H1 (cell line): Measurements from ENCODE around the gene CAMSAP1. TPM values are rescaled to one million over a fixed set of nuclear protein-coding genes. Genes with fewer than 3 reads are reported as not detected.

Experiments used
- CTCF ChIA-PET: fragments of 300-600 bp; sonication (Branson Sonifier 250); formaldehyde crosslinking; loops from one replicate; lab custom pipeline; 2021; ENCODE audit not compliant: partially characterized antibody; lab: Charles Lee
- POLR2A ChIA-PET: fragments of 300-600 bp; sonication (Branson Sonifier 250); formaldehyde crosslinking; loops from one replicate; lab custom pipeline; 2021; ENCODE audit warnings: inconsistent platforms; ENCODE audit not compliant: partially characterized antibody; lab: Charles Lee
- DNase-seq, 2 experiments: peaks; one replicate each; pipeline versions ENCODE4 v3.0.0 to v3.0.0-alpha.2; 2010 to 2022; ENCODE audit warnings: low spot score in 2 of 2, low read depth in 1 of 2, mixed read lengths in 1 of 2
- FAIRE-seq: peaks from 2 replicates; lab custom pipeline; 2011; peaks lifted over from hg19 to GRCh38; lab: Jason Lieb, UNC
- H2AFZ ChIP-seq: 2 replicates; pipeline ENCODE4 v1.8.1; 2012; ENCODE audit warnings: low read length, inconsistent platforms
- H2AK5ac ChIP-seq: 2 replicates; pipeline ENCODE4 v1.6.1; 2013; ENCODE audit warnings: low read depth, low read length
- H2BK120ac ChIP-seq: replicated peaks from 2 replicates; pipeline ENCODE3; 2013; ENCODE audit warnings: low read depth, low read length, inconsistent platforms
- H2BK12ac ChIP-seq: 2 replicates; pipeline ENCODE4 v1.6.1; 2013; ENCODE audit warnings: low read depth, low read length
- H2BK15ac ChIP-seq: 2 replicates; pipeline ENCODE4 v1.6.1; 2013; ENCODE audit warnings: low read length
- H2BK20ac ChIP-seq: 2 replicates; pipeline ENCODE4 v1.6.1; 2013; ENCODE audit warnings: low read length
- H2BK5ac ChIP-seq: 2 replicates; pipeline ENCODE4 v1.6.1; 2013; ENCODE audit warnings: low read depth, low read length
- H3K14ac ChIP-seq: 2 replicates; pipeline ENCODE4 v1.6.1; 2013; ENCODE audit warnings: inconsistent platforms; ENCODE audit not compliant: insufficient read length
- H3K18ac ChIP-seq: 2 replicates; pipeline ENCODE4 v1.6.1; 2013; ENCODE audit warnings: low read length; ENCODE audit errors: extremely low read depth
- H3K23ac ChIP-seq: 2 replicates; pipeline ENCODE4 v1.6.1; 2013; ENCODE audit warnings: inconsistent platforms; ENCODE audit not compliant: insufficient read length
- H3K23me2 ChIP-seq: 2 replicates; pipeline ENCODE4 v1.6.1; 2013; ENCODE audit warnings: low read depth, low read length
- H3K27ac ChIP-seq: 2 replicates; pipeline ENCODE4 v1.6.1; 2011; ENCODE audit warnings: low read depth, low read length, inconsistent platforms
- H3K27me3 ChIP-seq, 4 experiments: replicated peaks in 1 of 4; 1 replicate in 1 of 4; 2 replicates in 3 of 4; pipeline versions ENCODE4 v1.6.1 to v1.8.1; 2011 to 2013; ENCODE audit warnings: low read length in 3 of 4, mild to moderate bottlenecking in 3 of 4, inconsistent platforms in 2 of 4, mixed read lengths in 2 of 4, moderate library complexity in 1 of 4; ENCODE audit not compliant: control insufficient read depth in 3 of 4, insufficient read depth in 3 of 4; ENCODE audit errors: extremely low read depth in 1 of 4
- H3K36me3 ChIP-seq, 4 experiments: 2 replicates each; pipeline versions ENCODE4 v1.6.1 to v1.8.1; 2011 to 2013; ENCODE audit warnings: mild to moderate bottlenecking in 4 of 4, low read length in 3 of 4, moderate library complexity in 2 of 4, control low read depth in 1 of 4, inconsistent platforms in 1 of 4; ENCODE audit not compliant: insufficient read depth in 4 of 4, control insufficient read depth in 2 of 4
- H3K4ac ChIP-seq: replicated peaks from 2 replicates; pipeline ENCODE3; 2013; ENCODE audit warnings: low read length, low read depth, mixed read lengths, inconsistent platforms; ENCODE audit not compliant: insufficient read length
- H3K4me1 ChIP-seq, 4 experiments: replicated peaks in 1 of 4; 1 replicate in 1 of 4; 2 replicates in 3 of 4; pipeline versions ENCODE4 v1.6.1 to v1.8.1; 2011 to 2013; ENCODE audit warnings: low read length in 3 of 4, inconsistent platforms in 2 of 4, mixed read lengths in 1 of 4; ENCODE audit not compliant: insufficient read depth in 4 of 4, control insufficient read depth in 3 of 4
- H3K4me2 ChIP-seq, 2 experiments: 2 replicates each; pipeline versions ENCODE4 v1.6.1 to v1.8.1; 2011 to 2013; ENCODE audit warnings: low read depth in 2 of 2, low read length in 2 of 2, control low read depth in 1 of 2, inconsistent platforms in 1 of 2, mild to moderate bottlenecking in 1 of 2; ENCODE audit not compliant: insufficient read depth in 1 of 2
- H3K4me3 ChIP-seq, 4 experiments: fragments of 200-600, 300-600 bp in 1 of 4; sonication (generic), shearing (Covaris generic), sonication (Bioruptor Twin) in 1 of 4; 2 replicates each; pipeline versions ENCODE4 v1.5.1 to v1.8.1; 2011 to 2016; ENCODE audit warnings: low read length in 4 of 4, low read depth in 3 of 4, control low read depth in 2 of 4, inconsistent platforms in 2 of 4, mild to moderate bottlenecking in 2 of 4, mixed read lengths in 1 of 4, moderate library complexity in 1 of 4; ENCODE audit not compliant: insufficient read depth in 2 of 4; ENCODE audit errors: extremely low read depth in 1 of 4
- H3K56ac ChIP-seq: replicated peaks from 2 replicates; pipeline ENCODE3; 2013; ENCODE audit warnings: low read depth, mild to moderate bottlenecking, mixed read lengths, low read length, inconsistent platforms; ENCODE audit not compliant: insufficient read length
- H3K79me1 ChIP-seq: 2 replicates; pipeline ENCODE4 v1.6.1; 2013; ENCODE audit warnings: low read depth, low read length, control low read depth
- H3K79me2 ChIP-seq, 2 experiments: 2 replicates each; pipeline versions ENCODE4 v1.6.1 to v1.8.1; 2012 to 2013; ENCODE audit warnings: low read length in 2 of 2, mild to moderate bottlenecking in 2 of 2, inconsistent platforms in 1 of 2; ENCODE audit not compliant: insufficient read depth in 2 of 2, control insufficient read depth in 1 of 2
- H3K9ac ChIP-seq, 4 experiments: replicated peaks in 1 of 4; 1 replicate in 1 of 4; 2 replicates in 3 of 4; pipeline versions ENCODE4 v1.6.1 to v1.8.1; 2011 to 2013; ENCODE audit warnings: low read depth in 3 of 4, low read length in 3 of 4, control low read depth in 2 of 4, mild to moderate bottlenecking in 2 of 4, moderate library complexity in 2 of 4, inconsistent platforms in 1 of 4; ENCODE audit errors: extremely low read depth in 1 of 4
- H3K9me3 ChIP-seq, 2 experiments: 2 replicates each; pipeline versions ENCODE4 v1.6.1 to v1.8.1; 2012 to 2013; ENCODE audit warnings: mild to moderate bottlenecking in 2 of 2, moderate library complexity in 2 of 2, control low read depth in 1 of 2, inconsistent platforms in 1 of 2, low read depth in 1 of 2, low read length in 1 of 2, mixed read lengths in 1 of 2; ENCODE audit not compliant: insufficient read depth in 2 of 2
- H4K20me1 ChIP-seq, 2 experiments: replicated peaks in 1 of 2; 2 replicates each; pipeline versions ENCODE3 to v1.8.1; 2011 to 2013; ENCODE audit warnings: inconsistent platforms in 2 of 2, low read length in 2 of 2, mild to moderate bottlenecking in 1 of 2; ENCODE audit not compliant: insufficient read depth in 2 of 2, control insufficient read depth in 1 of 2
- H4K5ac ChIP-seq: 2 replicates; pipeline ENCODE4 v1.6.1; 2013; ENCODE audit warnings: low read length, low read depth, mixed read lengths, inconsistent platforms; ENCODE audit not compliant: insufficient read length
- H4K8ac ChIP-seq: 2 replicates; pipeline ENCODE4 v1.8.0; 2013; ENCODE audit warnings: mild to moderate bottlenecking, moderate library complexity, low read length, inconsistent platforms; ENCODE audit not compliant: insufficient read depth; ENCODE audit errors: extremely low read depth
- H4K91ac ChIP-seq: replicated peaks from 2 replicates; pipeline ENCODE3; 2013; ENCODE audit warnings: low read length, mixed read lengths, inconsistent platforms; ENCODE audit not compliant: insufficient read length
- KDM4A ChIP-seq: IDR thresholded peaks from one replicate; pipeline ENCODE4 v1.7.1; 2012; ENCODE audit warnings: low read depth, mild to moderate bottlenecking, moderate library complexity, low read length, inconsistent platforms; ENCODE audit not compliant: severe bottlenecking
- WGBS, 2 experiments: shearing (Covaris generic) in 1 of 2; methylation state at CpG; one replicate each; pipeline versions ENCODE4 v1.1.6 to v1.1.7; 2013 to 2015; ENCODE audit warnings: low lambda C conversion rate in 2 of 2, mixed read lengths in 2 of 2, inconsistent platforms in 1 of 2, low coverage in 1 of 2, missing lambda C conversion rate in 1 of 2; ENCODE audit not compliant: insufficient replicate concordance in 2 of 2, insufficient coverage in 1 of 2, insufficient read length in 1 of 2; ENCODE audit errors: extremely low coverage in 1 of 2, missing lambda C conversion rate in 1 of 2; 5-methylcytosine and 5-hydroxymethylcytosine counted together
- polyA plus RNA-seq, 7 experiments: library from polyadenylated mRNA; depleted of rRNA in 3 of 7; stranded (reverse) in 5 of 7; unstranded in 2 of 7; fragments of >200 nt in 5 of 7; fragments of 200-250 nt in 2 of 7; gene quantifications; 1 replicate in 5 of 7; 2 replicates in 1 of 7; 4 replicates in 1 of 7; pipeline versions ENCODE4 v1.2.1 to v1.2.3, GENCODE V29; 2011 to 2013; ENCODE audit warnings: missing spikeins in 2 of 7, mixed read lengths in 2 of 7
- total RNA-seq: library from RNA; stranded (reverse); fragmentation: NEBNext Ultra II Directional; extraction: Animal tissue kit (Norgen Biotek cat#: 25700); gene quantifications from 2 replicates; pipeline ENCODE4 v1.2.1, GENCODE V29; 2021

CAMSAP1 gene
- total and polyA plus RNA-seq, 2 of the 8 experiments (the other 6 are each of a cell fraction or from before 2014, with no cell fraction given): 13.4 to 44.0 TPM

DNA sequence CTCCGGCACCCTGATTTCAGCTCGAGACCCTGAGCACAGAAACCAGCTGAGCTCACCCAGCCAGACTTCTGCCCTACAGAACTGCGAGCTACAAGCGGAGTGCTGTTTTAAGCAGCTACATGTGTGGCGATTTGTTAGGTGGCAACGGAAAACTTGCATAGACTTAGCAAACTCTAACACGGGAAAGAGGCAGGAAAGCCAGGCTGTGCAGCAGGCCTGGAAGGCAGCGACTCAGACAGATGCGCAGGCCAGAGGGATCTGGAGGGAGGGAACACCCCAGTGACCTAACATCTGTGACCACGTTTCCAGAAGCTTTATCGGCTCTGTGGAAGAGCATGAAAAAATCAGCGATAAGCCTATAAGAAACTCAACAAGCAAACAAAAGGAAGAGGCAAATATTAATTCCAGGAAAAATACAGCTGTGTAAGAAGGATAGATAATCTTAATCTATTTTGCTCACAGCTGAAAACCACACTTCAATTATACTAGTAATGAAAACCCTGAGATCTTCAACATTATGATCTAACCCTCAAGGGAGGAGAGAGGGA, 42.9 kb upstream of the CAMSAP1 start:
- H4K91ac ChIP-seq: no peak overlapping the region
- ChIA-PET CTCF (interaction anchor here (1.2 to 1.5 kb wide), 3 partner anchors 10 to 189 kb away, joined by 4 to 5 read pairs (median 4); no protein-coding TSS in a partner anchor), POLR2A (no interaction called here)
- no peak for FAIRE-seq
- no peak overlapping the region for H3K56ac ChIP-seq
- H3K4ac ChIP-seq: no peak overlapping the region
- no peaks in the 10 kb centered on the region for H3K9me3 ChIP-seq
- 89% methylated on average over 12 of the region's 12 CpGs; no CpG with 5 or more reads in 1 of the 2 experiments for WGBS, 2 experiments
- H2BK120ac ChIP-seq: no peak overlapping the region
- no peak overlapping the region for H2BK5ac ChIP-seq
- H4K8ac ChIP-seq: no peak overlapping the region
- H3K27me3 ChIP-seq: no peaks in the 10 kb centered on the region
- H3K9ac ChIP-seq: peak overlapping the region in 1 of 4 experiments; percentile 10; a peak in 1 of 7 replicates
- no peaks in the 10 kb centered on the region; a peak in 1 of 7 replicates for H3K4me1 ChIP-seq
- no peak overlapping the region for H2BK15ac ChIP-seq
- H3K23ac ChIP-seq: no peak overlapping the region
- H3K14ac ChIP-seq: no peak overlapping the region
- no peak overlapping the region for H2AFZ ChIP-seq
- H3K36me3 ChIP-seq: peaks cover 18 to 42% (median 24%) of the 10 kb centered on the region in 4 experiments
- H2BK20ac ChIP-seq: no peak overlapping the region
- H3K27ac ChIP-seq: no peak overlapping the region
- H3K4me2 ChIP-seq: no peak overlapping the region
- no peak overlapping the region for H2AK5ac ChIP-seq
- H4K5ac ChIP-seq: no peak overlapping the region
- no peak overlapping the region for H3K18ac ChIP-seq
- H4K20me1 ChIP-seq: peaks cover 6 to 8% of the 10 kb centered on the region in 2 experiments
- peaks cover 3% of the 10 kb centered on the region; the same call in 1 of the 2 replicates for H3K23me2 ChIP-seq
- H3K79me2 ChIP-seq: no peaks in the 10 kb centered on the region
- no peaks in the 10 kb centered on the region; the same call in 1 of the 2 replicates for H3K79me1 ChIP-seq
- H3K4me3 ChIP-seq: no peak overlapping the region
- H2BK12ac ChIP-seq: no peak overlapping the region
- DNase-seq: no peak
- TF ChIP-seq KDM4A: no peak
